Activated CD8-positive, alpha-beta memory T cell treated with anti-CD3 and anti-CD28 coated beads for 36 hours (primary cell): ENCODE results near the gene RETREG3. TPM values are rescaled to one million over a fixed set of nuclear protein-coding genes. Genes with fewer than 3 reads are reported as not detected.

Experiments used
- CTCF ChIA-PET: fragments of 350-600 bp; sonication (Branson Sonifier 250); formaldehyde crosslinking; loops from one replicate; lab custom pipeline; 2021; ENCODE audit warnings: antibody characterized with exemption; lab: Charles Lee
- POLR2A ChIA-PET: fragments of 350-600 bp; sonication (Branson Sonifier 250); formaldehyde crosslinking; loops from one replicate; lab custom pipeline; 2021; ENCODE audit warnings: antibody characterized with exemption; lab: Charles Lee
- total RNA-seq, 2 experiments: library from RNA; stranded (reverse); gene quantifications; one replicate each; pipeline ENCODE4 v1.2.3, GENCODE V29; 2021

RETREG3 gene
- total RNA-seq, 2 experiments from 2014 or later, result 29.6 to 30.2 TPM

DNA sequence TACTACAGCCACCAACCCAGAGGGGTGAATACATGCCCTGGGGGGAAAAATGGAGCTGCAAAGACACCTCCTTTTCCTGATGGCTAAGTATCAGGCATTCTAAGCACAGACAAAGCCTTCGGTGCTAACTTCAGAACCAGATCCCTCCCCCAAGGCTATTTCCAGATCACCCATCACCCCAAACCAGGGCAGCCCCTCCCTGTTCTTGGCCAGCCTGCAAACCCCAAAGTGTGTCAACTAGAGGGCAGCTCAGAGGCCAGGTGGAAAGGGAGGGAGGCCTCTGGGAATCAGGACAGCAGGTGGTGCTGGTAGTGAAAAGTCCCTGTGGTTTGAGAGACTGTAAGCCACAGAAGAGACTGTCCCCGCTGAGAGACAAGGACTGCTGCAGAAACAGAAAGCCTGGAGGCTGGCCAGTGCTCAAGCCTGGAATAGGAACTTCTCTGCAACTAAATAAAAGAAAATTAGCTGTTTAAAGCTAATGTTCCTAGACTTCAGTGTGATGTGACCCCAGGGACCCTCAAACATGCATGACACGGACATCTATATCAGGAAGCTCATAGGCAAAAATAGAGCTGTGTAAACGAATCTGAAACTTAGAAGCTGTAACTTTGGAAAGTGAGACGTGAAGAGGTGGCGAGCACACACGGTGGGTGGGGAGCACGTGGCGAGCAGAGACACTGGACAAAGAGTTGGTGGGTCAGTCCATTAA is 9.4 kb upstream of the RETREG3 start:
- ChIA-PET POLR2A (interaction anchor here (1.0 kb wide), 1 partner anchor 10 kb away, joined by 3 read pairs; no protein-coding TSS in a partner anchor), CTCF (interaction anchor here (0.7 kb wide), 1 partner anchor 103 kb away, joined by 3 read pairs; no protein-coding TSS in a partner anchor)

DNA sequence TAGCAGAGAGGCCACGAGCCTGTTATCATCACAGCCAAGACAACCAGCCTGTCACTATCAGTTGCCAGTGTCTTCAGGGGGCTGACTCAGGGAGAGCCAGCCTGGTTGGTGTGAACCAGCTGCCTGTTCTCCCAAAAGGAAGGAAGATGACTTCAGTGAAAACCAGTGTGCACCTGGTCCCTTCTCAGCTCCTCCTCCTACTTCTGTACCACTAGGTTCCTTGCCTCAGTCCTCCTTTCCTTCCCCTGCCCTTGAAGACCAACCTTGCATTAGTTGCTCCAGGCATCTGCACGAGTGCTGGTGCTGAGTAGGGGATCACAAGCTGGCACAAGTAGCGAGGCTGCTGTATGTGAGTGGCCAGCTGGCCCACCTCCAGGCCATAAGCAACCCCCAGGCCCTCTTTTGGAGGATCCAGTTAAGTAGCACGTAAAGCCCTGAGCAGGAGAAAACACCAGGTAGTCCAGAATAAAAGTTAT is 8.8 kb upstream of the RETREG3 start:
- POLR2A ChIA-PET, result no interaction called here
- CTCF ChIA-PET, result interaction anchor here (0.7 kb wide), 1 partner anchor 104 kb away, joined by 3 read pairs; no protein-coding TSS in a partner anchor

DNA sequence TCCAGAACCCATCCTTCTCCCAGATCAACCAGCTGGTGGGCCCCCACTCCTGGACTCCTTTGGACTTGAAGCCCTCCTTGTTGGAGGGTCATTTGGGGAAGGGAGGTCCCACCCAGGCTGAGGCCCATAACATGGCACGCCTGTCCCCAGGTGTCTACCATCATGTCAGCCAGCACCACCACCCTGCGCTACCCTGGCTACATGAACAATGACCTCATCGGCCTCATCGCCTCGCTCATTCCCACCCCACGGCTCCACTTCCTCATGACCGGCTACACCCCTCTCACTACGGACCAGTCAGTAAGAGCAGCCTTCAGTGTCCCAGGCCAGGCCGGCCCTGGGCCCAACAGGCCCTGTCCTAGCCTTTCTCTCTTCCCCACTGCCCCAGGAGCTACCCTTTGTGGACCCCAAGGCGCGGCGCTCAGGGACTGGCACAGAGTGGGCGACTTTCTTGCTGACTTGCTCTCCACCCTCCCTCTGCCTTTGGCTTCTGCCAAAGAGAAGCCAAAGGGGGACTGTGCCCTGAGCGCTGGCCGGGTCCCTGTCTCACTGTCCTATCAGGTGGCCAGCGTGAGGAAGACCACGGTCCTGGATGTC is 4.6 kb upstream of the RETREG3 start:
- ChIA-PET CTCF (no interaction called here), POLR2A (no interaction called here)

DNA sequence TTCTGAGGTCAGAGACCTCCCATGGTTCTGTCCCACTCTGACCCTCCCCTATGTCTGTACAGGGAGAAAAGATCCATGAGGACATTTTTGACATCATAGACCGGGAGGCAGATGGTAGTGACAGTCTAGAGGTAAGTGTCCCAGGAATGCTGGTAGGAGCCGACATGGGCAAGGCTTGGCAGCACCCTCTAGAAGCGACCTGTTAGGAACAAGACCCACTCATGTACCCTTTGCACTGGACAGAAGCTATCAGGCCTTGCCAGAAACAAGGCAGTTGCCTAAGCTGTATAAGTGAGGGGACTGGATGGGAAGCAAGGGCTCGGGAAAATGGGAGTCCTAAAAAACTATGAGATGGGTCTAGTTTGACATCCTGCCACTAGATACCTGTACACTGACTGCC is 2.8 kb upstream of the RETREG3 start:
- CTCF ChIA-PET, result no interaction called here

DNA sequence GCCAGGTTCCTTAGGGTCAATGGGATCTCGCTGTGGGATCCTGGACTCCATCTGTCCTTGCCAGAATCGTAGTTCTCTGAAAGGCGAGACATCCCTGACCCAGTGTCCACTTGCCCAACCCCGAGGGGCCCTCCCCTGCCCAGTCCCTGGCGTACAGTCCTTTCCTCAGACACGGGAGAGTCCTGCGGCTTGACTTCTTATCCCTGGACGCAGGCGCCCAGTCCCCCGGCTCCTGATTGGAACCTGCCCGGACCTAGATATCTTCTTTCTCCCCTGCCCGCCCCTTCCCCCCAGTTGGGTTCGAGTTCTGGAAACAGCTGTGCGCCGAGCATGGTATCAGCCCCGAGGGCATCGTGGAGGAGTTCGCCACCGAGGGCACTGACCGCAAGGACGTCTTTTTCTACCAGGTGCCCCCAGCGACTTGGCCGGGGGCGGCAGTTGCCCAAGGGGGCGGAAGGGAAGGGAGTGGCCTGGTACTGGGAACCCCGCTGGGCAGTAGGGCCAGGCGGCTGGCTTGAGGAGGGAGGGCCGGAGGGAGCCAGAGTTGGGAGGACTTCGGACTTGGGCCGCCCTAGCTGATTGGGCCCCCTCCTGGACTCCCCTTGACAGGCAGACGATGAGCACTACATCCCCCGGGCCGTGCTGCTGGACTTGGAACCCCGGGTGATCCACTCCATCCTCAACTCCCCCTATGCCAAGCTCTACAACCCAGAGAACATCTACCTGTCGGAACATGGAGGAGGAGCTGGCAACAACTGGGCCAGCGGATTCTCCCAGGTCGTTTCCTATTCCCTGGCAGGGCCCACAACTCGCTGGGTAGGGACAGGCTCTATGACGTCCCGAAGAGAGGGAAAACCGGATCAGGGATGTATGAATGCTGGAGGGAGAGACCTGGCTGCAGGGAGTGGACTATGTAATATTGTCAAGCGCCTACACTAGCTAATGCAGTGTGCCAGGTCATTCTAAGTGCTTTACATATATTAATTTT is 934 bp upstream of the RETREG3 start:
- CTCF ChIA-PET, result interaction anchor here (1.6 to 2.6 kb wide), 2 partner anchors 26 to 31 kb away, joined by 3 to 17 read pairs; partner anchors contain the start of gene PSMC3IP

More for the DNA sequence above, 2.8 kb upstream of the RETREG3 start:
- POLR2A ChIA-PET, result interaction anchor here (0.7 kb wide), 1 partner anchor 12 kb away, joined by 7 read pairs; no protein-coding TSS in a partner anchor

DNA sequence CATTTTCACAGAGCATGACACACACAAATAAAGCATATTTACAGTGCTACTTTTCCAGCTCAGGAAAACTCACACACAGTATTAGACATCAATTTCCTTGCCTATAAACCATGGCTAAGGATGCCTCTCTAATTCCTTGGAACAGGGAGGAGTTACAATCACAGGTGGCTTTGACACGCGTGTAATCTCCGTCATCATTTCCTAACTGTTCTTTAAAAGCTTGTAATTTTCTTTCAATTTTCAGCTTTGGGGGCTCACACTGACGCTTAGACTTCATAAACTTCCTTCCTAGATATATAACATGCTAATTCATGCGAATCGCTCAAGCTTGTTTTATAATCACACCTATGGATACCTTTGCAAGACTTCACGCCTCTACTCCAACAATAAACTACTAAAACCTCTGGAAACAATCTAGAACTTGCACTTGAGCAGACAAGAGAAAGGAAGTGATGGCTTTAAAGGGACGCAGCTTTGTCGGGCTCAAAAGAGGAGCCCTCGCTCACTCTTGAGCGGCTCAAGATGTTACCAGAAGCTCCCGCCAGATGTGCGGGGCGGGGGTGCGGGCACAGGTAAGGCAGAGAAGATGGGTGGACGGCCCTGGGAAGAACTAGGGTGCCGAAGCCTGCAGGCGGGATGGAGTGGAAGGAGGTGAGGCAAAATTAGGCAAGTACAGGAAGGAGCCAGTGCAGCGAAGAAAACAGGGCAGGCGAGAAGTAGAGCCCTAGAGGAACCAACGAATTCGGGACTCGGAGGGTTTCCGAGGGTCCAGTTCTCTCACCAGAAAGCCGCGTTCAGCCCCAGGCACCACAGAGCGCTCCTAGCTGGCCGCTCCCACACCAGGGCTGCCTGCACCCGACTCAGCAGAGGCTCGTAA is 631 bp downstream of the RETREG3 start:
- ChIA-PET POLR2A (interaction anchor here (0.5 to 2.2 kb wide), 8 partner anchors 10 to 915 kb away, joined by 3 to 7 read pairs (median 4); partner anchors contain the start of genes MLX and VPS25), CTCF (interaction anchor here (0.5 to 2.6 kb wide), 9 partner anchors 22 to 811 kb away, joined by 3 to 17 read pairs (median 4); partner anchors contain the start of gene PSMC3IP)

More for the DNA sequence above, 934 bp upstream of the RETREG3 start:
- POLR2A ChIA-PET, result interaction anchor here (0.7 to 1.9 kb wide), 3 partner anchors 12 to 164 kb away, joined by 3 to 7 read pairs (median 5); partner anchors contain the start of genes MLX and VPS25

DNA sequence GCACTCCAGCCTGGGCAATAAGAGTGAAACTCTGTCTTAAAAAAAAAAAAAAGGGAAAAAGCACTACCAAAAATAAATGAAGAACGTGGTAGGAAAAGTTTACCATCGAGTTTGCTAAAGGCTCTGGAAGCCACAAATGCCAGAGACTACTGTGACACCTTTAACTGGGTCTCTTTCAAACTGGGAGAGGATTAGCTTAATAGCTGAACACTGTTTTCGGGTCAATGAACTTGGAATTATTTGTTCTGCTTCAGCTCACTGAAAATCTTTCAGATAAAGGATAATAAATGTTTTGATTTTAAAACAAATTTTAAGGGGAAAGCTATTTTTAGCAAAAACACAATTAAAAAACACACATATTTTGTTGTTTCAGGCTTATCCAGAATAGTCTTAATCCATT is 1.4 kb downstream of the RETREG3 start:
- POLR2A ChIA-PET, result interaction anchor here (0.9 to 2.2 kb wide), 4 partner anchors 11 to 53 kb away, joined by 3 to 7 read pairs (median 5); no protein-coding TSS in a partner anchor
- CTCF ChIA-PET, result interaction anchor here (0.5 to 2.6 kb wide), 7 partner anchors 21 to 810 kb away, joined by 3 to 17 read pairs (median 4); partner anchors contain the start of gene PSMC3IP

DNA sequence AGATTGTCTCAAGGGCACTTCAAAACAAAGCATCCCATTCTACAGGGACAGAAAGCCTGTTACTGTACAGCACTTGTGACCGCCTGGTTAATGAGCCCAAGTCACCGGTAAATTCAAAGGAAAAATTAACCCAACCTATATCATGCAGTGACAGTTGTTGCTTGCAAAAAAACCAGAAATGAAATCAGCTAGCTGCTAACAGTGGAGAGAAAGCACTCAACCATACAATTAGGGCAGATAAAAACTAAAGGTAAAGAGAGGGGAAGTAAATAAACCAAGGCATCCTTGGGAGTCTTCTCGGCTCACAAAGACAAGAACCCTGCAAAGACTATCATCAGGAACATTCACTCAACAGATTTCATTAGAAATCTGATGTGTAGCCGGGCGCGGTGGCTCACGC is 5.9 kb downstream of the RETREG3 start:
- ChIA-PET POLR2A (no interaction called here), CTCF (no interaction called here)

DNA sequence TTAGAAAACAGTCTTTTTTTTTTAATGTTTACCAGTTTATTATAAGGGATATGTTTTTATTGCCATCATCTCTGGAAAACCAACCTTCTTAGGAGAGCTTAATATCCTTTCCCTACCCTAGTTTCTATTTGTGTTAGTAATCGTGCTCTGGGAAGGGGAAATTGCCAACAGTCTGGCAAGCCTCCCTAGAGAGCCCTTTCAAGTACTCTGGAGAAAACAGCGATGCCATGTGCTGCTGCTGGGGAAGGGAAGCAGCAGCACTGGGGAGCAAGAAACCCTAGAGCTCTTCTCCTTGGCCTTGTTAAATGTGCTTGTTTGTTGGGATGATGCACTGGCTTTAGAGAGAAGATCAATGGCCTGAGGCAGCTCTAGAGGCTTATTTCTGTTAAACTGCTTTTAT is 10.3 kb downstream of the RETREG3 start:
- ChIA-PET CTCF (interaction anchor here (1.1 kb wide), 1 partner anchor 21 kb away, joined by 8 read pairs; the partner anchor contains the start of gene PSMC3IP), POLR2A (interaction anchor here (0.5 to 1.3 kb wide), 2 partner anchors 13 to 733 kb away, joined by 3 to 7 read pairs; partner anchors contain the start of gene KLHL11)

DNA sequence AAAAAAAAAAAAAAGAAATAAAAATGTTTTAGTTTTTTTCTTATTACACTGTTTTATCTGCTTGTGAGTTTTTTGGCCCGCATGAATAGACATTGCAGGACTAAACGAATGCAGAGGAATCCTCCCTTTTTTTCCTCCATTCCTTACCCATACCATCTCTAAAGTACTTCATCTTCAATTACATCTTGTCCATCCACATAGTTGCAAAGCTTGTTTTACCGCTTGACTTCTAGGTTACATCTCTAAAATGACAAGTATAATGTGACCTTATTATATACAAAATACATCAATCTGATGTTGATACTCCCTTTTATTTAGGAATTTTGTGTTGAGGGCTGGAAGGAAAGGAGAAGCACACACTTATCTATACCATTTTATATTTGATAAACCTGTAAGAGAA is 12.8 kb downstream of the RETREG3 start:
- CTCF ChIA-PET, result interaction anchor here (0.8 kb wide), 1 partner anchor 1608 kb away, joined by 5 read pairs; no protein-coding TSS in a partner anchor
- POLR2A ChIA-PET, result interaction anchor here (0.5 kb wide), 1 partner anchor 36 kb away, joined by 3 read pairs; no protein-coding TSS in a partner anchor

DNA sequence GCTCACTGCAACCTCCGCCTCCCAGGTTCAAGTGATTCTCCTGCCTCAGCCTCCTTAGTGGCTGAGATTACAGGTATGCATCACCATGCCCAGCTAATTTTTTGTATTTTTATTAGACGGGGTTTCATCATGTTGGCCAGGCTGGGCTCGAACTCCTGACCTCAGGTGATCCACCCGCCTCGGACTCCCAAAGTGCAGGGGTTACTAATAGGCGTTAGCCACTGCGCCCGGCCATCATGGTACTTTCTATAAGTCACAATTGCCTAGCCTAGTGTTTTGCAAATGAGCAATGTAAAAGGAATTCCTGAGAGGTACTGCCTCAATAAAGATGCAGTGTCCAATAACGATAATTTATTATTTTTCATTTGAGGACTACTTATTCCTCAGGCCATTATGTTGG is 17.8 kb downstream of the RETREG3 start:
- ChIA-PET POLR2A (interaction anchor here (1.1 kb wide), 1 partner anchor 10 kb away, joined by 3 read pairs; no protein-coding TSS in a partner anchor), CTCF (interaction anchor here (0.6 to 2.5 kb wide), 2 partner anchors 13 to 234 kb away, joined by 3 to 7 read pairs; no protein-coding TSS in a partner anchor)

DNA sequence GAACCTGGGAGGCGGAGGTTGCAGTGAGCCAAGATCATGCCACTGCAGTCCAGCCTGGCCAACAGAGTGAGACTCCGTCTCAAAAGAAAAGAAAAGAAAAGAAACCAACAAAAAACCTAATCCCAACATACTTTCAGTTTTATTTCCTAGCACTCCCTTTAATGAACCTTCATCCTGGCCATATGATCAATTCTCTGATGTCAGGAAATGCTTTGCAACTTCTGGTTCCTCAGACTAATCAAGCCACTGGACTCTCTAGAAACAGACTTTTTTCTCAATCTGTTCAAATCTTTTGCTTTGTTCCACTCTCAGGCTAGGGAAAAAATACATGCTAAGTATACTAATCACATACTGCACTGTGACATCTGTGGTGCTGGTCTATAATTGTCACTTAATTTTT is 18.3 kb downstream of the RETREG3 start:
- POLR2A ChIA-PET, result interaction anchor here (1.1 kb wide), 1 partner anchor 9 kb away, joined by 3 read pairs; no protein-coding TSS in a partner anchor
- CTCF ChIA-PET, result interaction anchor here (0.6 to 2.5 kb wide), 2 partner anchors 13 to 234 kb away, joined by 3 to 7 read pairs; no protein-coding TSS in a partner anchor

DNA sequence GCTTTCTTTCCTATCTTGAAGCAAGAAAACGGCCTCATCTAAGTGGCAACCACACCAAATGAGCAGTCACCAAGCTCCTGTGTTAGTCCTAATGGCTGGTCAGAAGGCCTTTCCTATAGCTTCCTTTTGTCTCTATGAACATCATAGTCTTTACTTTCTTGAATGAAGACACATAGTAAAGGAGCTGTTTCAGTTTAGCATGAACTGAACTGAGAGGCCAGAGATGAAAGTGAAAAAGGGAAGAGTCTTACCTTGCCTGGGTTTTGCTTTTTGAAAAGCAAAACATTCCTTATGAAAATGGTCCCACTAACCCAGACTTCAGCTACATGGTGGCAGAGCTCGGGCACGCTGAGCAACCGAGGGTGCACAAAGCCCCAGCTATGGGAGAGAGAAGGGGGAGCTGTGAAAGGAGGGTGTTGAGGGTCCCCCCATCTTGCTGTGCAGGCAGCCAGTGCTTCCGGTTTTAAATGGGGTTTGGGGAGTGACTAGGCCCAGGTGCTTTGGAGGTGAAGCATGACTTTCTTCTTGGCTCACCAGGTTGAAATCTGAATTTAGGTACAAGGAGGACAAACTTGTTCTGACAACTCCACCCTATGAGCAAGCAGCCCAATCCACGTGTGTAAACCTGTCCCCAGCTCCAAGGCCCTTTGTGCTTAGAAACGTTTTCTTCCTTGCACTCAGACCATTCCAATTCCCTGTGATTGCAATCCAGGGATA is 22.5 kb downstream of the RETREG3 start:
- POLR2A ChIA-PET, result interaction anchor here (0.5 kb wide), 1 partner anchor 245 kb away, joined by 3 read pairs; no protein-coding TSS in a partner anchor

DNA sequence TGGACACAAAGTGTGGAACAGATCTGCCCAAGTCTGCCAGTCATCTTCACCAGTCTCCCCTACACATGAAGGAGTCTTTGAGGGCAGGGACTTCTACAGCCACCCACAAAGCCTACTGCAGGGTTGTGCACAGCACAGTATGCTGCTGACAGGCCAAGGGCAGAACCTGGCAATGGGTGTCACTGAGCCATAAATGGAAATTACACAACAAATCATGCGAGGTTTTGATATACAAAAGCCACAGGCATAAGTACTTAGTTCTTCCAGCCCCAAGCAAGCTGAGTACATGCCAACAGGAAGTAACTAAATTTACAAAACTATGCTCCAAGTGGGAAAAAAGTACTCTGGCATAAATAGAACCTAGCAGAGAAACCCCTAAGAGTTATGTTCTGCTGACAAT is 23.8 kb downstream of the RETREG3 start:
- ChIA-PET POLR2A (no interaction called here), CTCF (interaction anchor here (0.6 kb wide), 1 partner anchor 173 kb away, joined by 3 read pairs; no protein-coding TSS in a partner anchor)

More for the DNA sequence above, 22.5 kb downstream of the RETREG3 start:
- CTCF ChIA-PET, result interaction anchor here (0.6 to 2.2 kb wide), 4 partner anchors 8 to 22 kb away, joined by 3 to 10 read pairs (median 4); partner anchors contain the start of gene RETREG3

DNA sequence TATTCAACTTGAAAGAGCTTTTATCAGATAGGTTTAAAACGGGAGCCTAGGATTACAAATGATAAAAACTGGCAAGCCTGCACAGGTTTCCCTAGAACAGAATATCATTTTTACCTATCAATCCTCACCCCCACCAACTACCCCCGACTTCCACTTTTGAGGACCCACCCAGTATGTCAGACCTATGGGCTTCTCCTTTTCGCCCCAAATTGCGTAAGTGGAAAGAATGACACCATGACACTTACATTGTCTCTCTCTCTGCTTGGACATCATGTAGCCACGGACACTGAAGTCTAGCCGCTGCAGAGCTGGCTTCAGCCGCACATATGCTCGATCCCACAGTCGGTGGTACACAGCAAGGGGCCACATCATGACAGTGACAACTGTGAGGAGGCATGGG is 24.3 kb downstream of the RETREG3 start:
- POLR2A ChIA-PET, result no interaction called here

DNA sequence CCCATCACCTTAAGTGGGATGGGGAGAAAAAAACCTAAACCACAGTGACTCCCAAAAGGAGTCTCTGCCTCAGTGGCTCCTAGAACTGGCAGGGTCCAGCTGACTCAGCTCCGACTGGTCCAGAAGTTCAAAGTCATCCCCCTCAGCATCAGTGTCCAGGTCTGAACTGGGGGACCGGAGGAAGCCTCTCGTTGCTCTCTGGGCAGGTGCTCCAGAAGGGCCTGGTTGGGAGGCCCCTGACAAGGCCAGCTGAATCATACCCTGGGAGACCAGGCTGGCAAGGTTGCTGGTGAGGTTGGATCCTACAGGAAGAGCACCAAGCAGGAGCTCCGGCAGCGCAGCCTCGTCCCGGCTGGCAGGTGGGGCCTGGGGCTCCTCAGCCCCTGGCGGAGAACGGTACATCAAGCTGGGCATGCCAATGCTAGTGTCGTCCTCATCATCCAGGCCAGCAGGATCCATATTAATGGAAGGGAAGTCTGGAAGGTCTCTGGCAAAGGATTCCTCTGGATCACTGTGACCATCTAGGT is 27.4 kb downstream of the RETREG3 start:
- ChIA-PET CTCF (interaction anchor here (1.3 kb wide), 1 partner anchor 14 kb away, joined by 3 read pairs; no protein-coding TSS in a partner anchor), POLR2A (interaction anchor here (0.6 kb wide), 1 partner anchor 9 kb away, joined by 3 read pairs; no protein-coding TSS in a partner anchor)

More for the DNA sequence above, 24.3 kb downstream of the RETREG3 start:
- CTCF ChIA-PET, result no interaction called here
